Ovary (tissue), 9 donors: ENCODE data around the gene SLC12A8. TPM values are rescaled to one million over a fixed set of nuclear protein-coding genes. Genes with fewer than 3 reads are reported as not detected.

ENCODE experiments used
- DNase-seq, 5 donors: peaks; one replicate each; pipeline ENCODE4 v3.0.0-alpha.2; 2019 to 2020
- H3K27ac ChIP-seq, 2 donors: fragments of 200-600 bp; one replicate each; pipeline versions ENCODE4 v1.5.1 to v1.8.0; 2019 to 2022
- H3K27me3 ChIP-seq: fragments of 200-600 bp; one replicate; pipeline ENCODE4 v1.8.0; 2022
- H3K36me3 ChIP-seq: fragments of 200-600 bp; sonication (generic); one replicate; pipeline ENCODE4 v1.5.1; 2019
- H3K4me1 ChIP-seq: one replicate; pipeline ENCODE4 v1.8.1; 2013; ENCODE audit warnings: mild to moderate bottlenecking, moderate library complexity; ENCODE audit not compliant: insufficient read depth
- H3K4me3 ChIP-seq: fragments of 200-600 bp; sonication (generic); one replicate; pipeline ENCODE4 v1.5.1; 2017
- H3K9me3 ChIP-seq, 2 donors: fragments of 200-600 bp in 1 of 2; sonication (generic) in 1 of 2; one replicate each; pipeline versions ENCODE4 v1.5.1 to v1.8.1; 2013 to 2019; ENCODE audit warnings: mild to moderate bottlenecking in 1 of 2, moderate library complexity in 1 of 2
- EP300 ChIP-seq: sonication (generic); formaldehyde crosslinking; IDR thresholded peaks from one replicate; pipeline ENCODE4 v1.6.1; 2017; ENCODE audit warnings: antibody characterized with exemption
- POLR2A ChIP-seq: fragments of 450-650 bp; IDR thresholded peaks from one replicate; pipeline ENCODE4 v1.6.1; 2017; ENCODE audit warnings: antibody characterized with exemption, mild to moderate bottlenecking, moderate library complexity
- WGBS, 3 donors: extraction: QIAGEN DNeasy Blood & Tissue Kit in 1 of 3; methylation state at CpG; one replicate each; pipeline versions ENCODE4 v1.1.5 to v1.1.7; 2013 to 2017; 5-methylcytosine and 5-hydroxymethylcytosine counted together
- intact Hi-C, 4 donors: fragments of 100-400 bp; cut with DNase I; formaldehyde crosslinking; loops; one replicate each; pipeline versions ENCODE4 v1.11.0 to v1.15.1; 2022 to 2023
- polyA plus RNA-seq, 2 donors: library from polyadenylated mRNA; stranded (reverse); fragments of 200-250 nt in 1 of 2; fragments of 350-450 nt in 1 of 2; fragmentation: Illumina TruSeq in 1 of 2; extraction: RNeasy Lipid Tissue Mini Kit (QIAGEN cat#74804) in 1 of 2; gene quantifications; one replicate each; pipeline ENCODE4 v1.2.3, GENCODE V29; 2013 to 2014
- total RNA-seq, 7 donors: library from RNA; depleted of rRNA in 2 of 7; stranded (reverse); fragments of >200 nt in 2 of 7; fragmentation: NEBNext Ultra II Directional in 3 of 7; extraction: Animal tissue kit (Norgen Biotek cat#: 25700) in 3 of 7; gene quantifications; one replicate each; pipeline versions ENCODE4 v1.1.0 to v1.2.4, GENCODE V29; 2016 to 2023
- TF ChIP-seq, protein P1 (sequence below), 3 donors: fragments of 450-650 bp in 2 of 3; fragments of 200-600 bp in 1 of 3; IDR thresholded peaks; one replicate each; pipeline versions ENCODE4 v1.5.1 to v1.8.0; 2016 to 2022; ENCODE audit warnings: antibody characterized with exemption in 3 of 3, mild to moderate bottlenecking in 1 of 3
- donor health status: DM: no; HTN: no; CAD: no; lungs with moderate emphysema.
- donor health status: DM: no; HTN: no; CAD: no.
- donor health status: Bipolar disorder and iron deficiency.
- donor health status: DM: yes; HTN: yes; CAD: no.
- donor health status: DM: no; HTN: no; CAD: no.
- donor health status: DM: yes; HTN: yes; CAD: no.

The SLC12A8 gene
- total and polyA plus RNA-seq, 9 donors: 0.28 to 11.5 (median 1.5) TPM

DNA sequence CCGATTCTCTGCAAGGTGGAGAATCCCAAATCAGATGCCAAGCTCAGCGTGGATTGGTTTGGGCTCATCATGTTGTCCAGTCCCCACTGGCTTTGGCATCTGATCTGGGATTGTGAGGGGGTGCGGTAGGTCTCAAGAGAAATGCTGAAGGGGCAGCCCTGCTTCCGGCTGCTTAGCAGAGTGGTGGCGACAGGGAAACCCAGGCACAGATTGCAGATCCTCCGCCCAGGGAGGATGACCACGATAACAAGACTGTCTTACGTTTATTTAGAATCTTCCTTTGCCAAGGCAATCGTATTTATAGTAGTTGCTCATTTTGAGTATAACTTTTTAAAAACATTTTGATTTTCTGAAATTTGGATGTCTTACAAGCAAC, 61.1 kb downstream of the SLC12A8 start:
- no peaks in the 10 kb centered on the region for H3K36me3 ChIP-seq
- intact Hi-C loops: no loop called here
- H3K27me3 ChIP-seq: no peaks in the 10 kb centered on the region
- H3K4me3 ChIP-seq: no peak overlapping the region
- no peak for DNase-seq
- WGBS, 3 donors: 63 to 78% (median 66%) methylated on average over 9 of the region's 9 CpGs
- no peaks in the 10 kb centered on the region for H3K9me3 ChIP-seq
- H3K27ac ChIP-seq: no peak overlapping the region
- no peaks in the 10 kb centered on the region for H3K4me1 ChIP-seq
- no peak for TF ChIP-seq EP300
- no peak for TF ChIP-seq POLR2A
- TF ChIP-seq, protein P1, sequence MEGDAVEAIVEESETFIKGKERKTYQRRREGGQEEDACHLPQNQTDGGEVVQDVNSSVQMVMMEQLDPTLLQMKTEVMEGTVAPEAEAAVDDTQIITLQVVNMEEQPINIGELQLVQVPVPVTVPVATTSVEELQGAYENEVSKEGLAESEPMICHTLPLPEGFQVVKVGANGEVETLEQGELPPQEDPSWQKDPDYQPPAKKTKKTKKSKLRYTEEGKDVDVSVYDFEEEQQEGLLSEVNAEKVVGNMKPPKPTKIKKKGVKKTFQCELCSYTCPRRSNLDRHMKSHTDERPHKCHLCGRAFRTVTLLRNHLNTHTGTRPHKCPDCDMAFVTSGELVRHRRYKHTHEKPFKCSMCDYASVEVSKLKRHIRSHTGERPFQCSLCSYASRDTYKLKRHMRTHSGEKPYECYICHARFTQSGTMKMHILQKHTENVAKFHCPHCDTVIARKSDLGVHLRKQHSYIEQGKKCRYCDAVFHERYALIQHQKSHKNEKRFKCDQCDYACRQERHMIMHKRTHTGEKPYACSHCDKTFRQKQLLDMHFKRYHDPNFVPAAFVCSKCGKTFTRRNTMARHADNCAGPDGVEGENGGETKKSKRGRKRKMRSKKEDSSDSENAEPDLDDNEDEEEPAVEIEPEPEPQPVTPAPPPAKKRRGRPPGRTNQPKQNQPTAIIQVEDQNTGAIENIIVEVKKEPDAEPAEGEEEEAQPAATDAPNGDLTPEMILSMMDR (IDR thresholded peaks at IDR 0.05): no peak

DNA sequence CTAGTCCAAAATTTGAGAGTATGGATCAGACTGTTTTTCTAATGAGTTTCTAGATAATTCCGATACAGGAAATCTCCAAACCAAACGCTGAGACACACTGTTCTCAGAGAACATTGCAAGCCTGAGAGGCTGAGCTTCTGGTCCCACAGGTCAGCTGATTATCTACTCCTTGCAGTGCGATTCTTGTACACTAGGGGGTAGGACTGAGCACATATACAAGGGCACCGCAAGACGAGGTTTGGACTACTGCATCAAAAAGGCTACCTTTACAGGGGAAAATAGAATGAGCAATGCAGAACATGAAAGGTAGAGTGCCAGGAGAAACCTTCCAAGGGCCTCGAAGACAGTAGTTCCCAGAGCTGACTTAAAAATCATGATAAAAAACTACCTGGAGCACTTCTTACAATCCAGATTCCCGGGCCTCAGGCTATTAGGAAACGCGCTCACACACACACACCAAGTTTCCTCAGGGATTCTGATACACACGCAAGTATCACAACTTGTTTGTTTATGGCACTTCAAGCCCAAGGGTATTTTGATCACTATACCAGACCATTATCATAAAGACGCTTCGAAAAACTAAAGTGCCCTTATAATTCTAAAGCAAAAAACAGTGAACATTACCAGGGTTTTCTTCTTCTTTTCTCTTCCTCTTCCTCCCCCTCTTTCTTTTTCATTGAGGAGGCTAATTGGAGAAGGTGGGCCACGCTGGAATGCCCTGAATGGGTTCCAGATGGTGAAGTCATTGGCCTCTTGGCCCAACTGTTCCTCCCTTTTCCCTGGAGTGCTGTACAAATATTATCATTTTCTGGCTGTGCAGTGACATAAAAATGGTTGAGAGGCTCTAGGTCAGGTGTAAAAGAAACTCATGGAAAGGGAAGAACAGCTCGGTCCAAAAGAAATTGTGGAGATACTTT, 61.8 kb downstream of the SLC12A8 start:
- 73 to 80% (median 78%) methylated on average over 14 of the region's 14 CpGs for WGBS, 3 donors
- no peak for DNase-seq
- Histone ChIP-seq H3K27me3 (no peaks in the 10 kb centered on the region), H3K36me3 (no peaks in the 10 kb centered on the region), H3K4me1 (no peaks in the 10 kb centered on the region), H3K4me3 (no peak overlapping the region), H3K27ac (no peak overlapping the region), H3K9me3 (no peaks in the 10 kb centered on the region)
- TF ChIP-seq EP300 (no peak), POLR2A (no peak)
- TF ChIP-seq, protein P1 (IDR thresholded peaks at IDR 0.05): no peak
- intact Hi-C loops: no loop called here

DNA sequence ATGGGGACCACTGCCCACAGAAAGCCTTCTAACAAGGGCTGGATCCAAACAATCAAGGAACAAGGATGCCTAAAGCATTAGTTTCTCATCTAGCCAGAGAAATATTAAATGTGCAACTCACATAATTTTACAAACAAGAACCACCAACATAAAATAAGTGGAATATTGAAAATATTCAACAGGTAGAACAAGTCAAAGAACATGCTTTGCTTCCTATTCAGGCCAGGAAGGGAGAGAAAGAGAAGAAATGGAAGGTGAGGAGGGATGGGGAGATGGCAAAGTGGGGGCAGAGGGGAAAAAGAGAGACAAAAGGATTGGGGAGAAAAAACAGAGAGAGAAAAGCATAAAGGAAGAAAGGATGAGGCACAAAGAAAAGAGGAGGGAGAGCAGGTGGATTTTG, 63.1 kb downstream of the SLC12A8 start:
- no peak for DNase-seq
- no peak overlapping the region for H3K27ac ChIP-seq
- no peaks in the 10 kb centered on the region for H3K36me3 ChIP-seq
- intact Hi-C loops: loop anchor here in 1 of 4 donors (10.0 kb wide), 1 partner anchor 95 kb away; the partner anchor contains the start of gene HEG1
- H3K4me1 ChIP-seq: peaks cover 2% of the 10 kb centered on the region
- H3K27me3 ChIP-seq: no peaks in the 10 kb centered on the region
- H3K4me3 ChIP-seq: no peak overlapping the region
- TF ChIP-seq, protein P1 (IDR thresholded peaks at IDR 0.05): no peak
- TF ChIP-seq EP300 (no peak), POLR2A (no peak)
- H3K9me3 ChIP-seq: no peaks in the 10 kb centered on the region

DNA sequence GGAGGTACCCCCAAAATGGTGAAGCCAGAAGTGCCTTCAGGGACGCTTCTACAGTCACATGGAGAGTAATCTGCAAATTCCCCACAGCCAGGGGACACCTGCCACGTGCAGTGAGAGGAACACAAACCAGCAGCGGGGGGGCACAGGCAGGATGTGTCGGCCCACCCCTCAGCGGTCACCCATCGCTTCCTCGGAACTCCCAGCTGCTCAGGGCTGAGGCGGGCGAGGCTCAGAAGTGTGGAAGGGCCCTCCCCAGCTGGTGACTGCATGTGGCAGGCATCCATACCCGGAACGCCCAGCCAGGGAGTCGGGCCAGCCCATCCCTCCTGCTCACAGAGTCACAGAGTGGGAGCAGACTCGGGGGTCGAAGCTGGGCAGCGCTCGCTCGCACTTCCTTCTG, 63.7 kb downstream of the SLC12A8 start:
- Histone ChIP-seq H3K27me3 (no peaks in the 10 kb centered on the region), H3K4me3 (no peak overlapping the region), H3K9me3 (no peaks in the 10 kb centered on the region), H3K36me3 (no peaks in the 10 kb centered on the region), H3K4me1 (peaks cover 7% of the 10 kb centered on the region), H3K27ac (no peak overlapping the region)
- intact Hi-C loops: loop anchor here in 1 of 4 donors (10.0 kb wide), 1 partner anchor 94 kb away; the partner anchor contains the start of gene HEG1
- TF ChIP-seq POLR2A (no peak), EP300 (no peak)
- TF ChIP-seq, protein P1 (IDR thresholded peaks at IDR 0.05): no peak
- DNase-seq: no peak
- 56 to 90% (median 83%) methylated on average over 12 to 17 of the region's 17 CpGs for WGBS, 3 donors
